T-helper 22 cell (primary cell): Measurements from ENCODE around the gene PSORS1C1.
"Not testable (repeated sequence)": the region's sequence is repeated elsewhere in the genome, so short reads cannot be mapped to it uniquely, and the experiment has no call there.

Source experiments
- DNase-seq: peaks from one replicate; pipeline ENCODE4 v3.0.0-alpha.2; 2020; ENCODE audit warnings: low read depth

PSORS1C1 gene, protein sequence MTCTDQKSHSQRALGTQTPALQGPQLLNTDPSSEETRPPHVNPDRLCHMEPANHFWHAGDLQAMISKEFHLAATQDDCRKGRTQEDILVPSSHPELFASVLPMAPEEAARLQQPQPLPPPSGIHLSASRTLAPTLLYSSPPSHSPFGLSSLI

DNA sequence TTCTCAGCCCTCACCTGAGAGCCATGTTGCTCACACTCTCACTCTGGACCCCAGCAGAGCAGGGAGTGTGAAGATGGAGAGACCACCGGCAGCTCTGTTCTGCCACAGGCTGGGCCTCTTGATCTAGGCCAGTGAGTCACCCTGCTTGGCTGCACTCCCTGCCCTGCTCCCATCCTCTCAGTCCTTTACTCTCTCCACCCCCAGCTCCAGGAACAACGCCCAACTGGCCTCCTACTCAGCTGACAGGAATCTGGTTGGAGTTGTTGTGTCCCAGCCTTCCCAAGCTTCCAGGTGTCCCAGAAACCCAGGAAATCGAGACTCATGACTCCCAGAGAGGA is at the start of gene PSORS1C1:
TSS of gene PSORS1C1 (plus strand) at position 260 of the 338 bp plus-strand sequence. CDS start 14,833 bp downstream, outside the sequence.
- DNase-seq = no peak

DNA sequence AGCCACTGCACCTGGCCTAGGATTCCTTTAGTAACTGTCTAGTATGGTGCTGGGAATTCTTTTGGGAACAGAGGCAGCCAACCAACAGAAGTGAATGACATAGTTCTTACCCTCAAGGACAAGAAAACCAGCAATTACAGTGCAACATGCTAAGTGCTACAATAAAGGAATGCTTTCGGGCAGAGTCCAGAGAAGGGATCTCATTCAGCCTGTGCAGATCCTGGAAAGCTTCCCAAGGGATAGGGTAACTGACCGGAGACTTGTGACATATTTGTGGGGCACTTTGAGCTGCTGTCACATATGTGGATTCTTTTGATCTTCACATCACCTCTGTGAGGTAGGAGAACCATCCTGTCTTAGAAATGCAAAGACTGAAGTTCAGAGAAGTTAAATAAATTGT is 49.0 kb upstream of the PSORS1C1 start:
- no peak for DNase-seq

DNA sequence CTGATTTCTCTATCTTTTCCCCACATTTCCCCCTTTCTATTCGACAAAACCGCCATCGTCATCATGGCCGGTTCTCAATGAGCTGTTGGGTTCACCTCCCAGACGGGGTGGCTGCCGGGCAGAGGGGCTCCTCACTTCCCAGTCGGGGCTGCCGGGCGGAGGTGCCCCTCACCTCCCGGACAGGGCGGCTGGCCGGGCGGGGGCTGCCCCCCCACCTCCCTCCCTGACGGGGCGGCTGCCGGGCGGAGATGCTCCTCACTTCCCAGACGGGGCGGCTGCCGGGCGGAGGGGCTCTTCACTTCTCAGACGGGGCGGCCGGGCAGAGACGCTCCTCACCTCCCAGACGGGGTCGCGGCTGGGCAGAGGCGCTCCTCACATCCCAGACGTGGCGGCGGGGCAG is 47.6 kb upstream of the PSORS1C1 start:
- not testable (repeated sequence) for DNase-seq

DNA sequence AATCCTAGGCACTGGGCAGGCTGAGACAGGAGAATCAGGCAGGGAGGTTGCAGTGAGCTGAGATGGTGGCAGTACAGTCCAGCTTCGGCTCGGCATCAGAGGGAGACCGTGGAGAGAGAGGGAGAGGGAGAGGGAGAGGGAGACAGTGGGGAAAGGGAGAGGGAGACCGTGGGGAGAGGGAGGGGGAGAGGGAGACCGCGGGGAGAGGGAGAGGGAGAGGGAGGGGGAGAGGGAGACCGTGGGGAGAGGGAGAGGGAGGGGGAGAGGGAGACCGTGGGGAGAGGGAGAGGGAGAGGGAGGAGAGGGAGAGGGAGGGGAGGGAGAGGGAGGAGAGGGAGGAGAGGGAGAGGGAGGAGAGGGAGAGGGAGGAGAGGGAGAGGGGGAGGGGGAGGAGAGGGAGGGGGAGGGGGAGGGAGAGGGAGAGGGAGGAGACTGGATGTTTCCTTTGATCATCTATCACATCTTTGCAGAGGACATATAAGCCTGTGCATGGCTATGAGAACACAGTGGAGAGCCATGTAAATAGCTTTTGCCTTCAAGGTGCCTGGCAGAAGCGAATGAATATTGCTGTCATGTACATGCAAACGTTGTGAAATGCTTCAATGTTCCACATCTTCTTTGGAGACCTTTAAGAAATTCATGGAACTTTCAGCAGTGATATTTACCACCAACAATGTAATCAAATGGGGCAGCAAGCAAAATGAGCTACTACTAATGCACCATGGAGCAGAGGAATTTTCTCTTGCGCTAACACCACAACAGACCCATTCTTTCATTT is 46.5 kb upstream of the PSORS1C1 start:
- not testable (repeated sequence) for DNase-seq

DNA sequence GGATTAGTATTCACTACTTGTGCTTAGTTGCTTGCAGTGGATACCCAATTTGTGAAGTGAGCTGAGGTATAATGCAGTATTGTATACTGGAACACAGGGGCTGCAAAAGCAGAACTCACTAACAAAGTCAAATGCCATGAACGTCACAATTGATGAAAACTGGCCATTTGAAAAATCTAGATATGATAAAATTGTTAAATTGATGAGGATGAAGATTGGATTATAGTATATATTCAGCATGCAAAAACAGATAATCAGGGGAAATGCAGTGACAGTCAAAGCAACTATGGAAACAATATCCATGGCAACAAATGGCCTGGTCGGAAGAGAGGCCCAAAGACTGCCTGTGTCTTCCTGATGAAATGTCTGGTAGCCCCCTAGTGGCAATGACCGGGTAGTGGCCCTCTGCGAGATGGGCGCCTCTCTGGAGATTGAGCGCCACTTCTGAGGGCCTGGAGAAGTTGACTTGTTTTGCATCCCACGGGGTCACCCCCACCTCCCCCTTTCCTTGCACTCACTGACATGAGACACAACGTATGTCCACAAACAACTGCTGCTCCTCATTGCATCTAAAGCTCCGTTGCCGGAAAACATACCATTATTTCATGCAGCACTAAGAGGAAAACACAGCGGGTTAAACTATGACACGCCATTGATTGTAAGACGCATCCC is 45.8 kb upstream of the PSORS1C1 start:
- peak; percentile 35 for DNase-seq

DNA sequence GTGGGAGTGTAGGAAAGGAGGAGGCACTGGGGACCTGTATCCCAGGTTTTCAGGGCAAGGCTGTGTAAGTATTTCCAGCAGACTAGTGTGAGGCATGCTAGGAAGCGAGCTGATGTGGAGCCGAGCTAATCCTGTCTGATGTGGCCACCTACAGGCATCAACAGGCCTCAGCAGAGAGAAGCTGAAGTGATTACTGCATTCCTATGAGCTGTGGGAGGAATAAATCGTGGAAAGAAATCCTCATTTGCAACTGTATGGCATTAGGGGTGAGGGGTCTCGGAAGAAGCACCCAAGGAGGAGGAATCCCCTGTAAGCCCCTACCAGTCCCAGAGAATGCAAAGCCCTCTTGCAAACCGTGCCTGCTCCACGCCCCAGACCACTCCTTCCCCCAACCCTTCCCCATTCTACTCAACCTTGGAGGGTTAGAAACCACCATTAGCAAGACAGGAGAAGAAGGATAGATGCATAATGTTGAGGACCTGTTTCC is 43.8 kb upstream of the PSORS1C1 start:
- DNase-seq = no peak

DNA sequence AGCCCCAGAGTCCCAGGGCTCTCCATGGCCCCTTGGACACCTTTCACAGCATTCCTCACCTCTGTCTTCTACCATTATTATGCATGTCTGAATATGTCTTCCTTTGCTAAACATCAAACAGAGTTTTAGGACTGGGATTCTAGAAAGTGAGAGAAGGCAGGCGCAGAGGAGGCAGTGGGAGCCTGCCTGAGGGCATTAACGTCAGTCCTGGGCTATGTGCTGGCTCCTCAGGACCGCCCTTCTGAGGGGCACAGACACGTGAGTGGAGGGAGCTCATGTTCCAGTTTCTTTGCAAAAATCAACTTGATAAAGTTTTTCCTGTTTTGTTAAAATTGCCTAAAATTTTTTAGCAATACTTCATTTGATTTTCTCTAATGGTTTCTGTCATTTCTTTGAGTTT is 40.2 kb upstream of the PSORS1C1 start:
- no peak for DNase-seq

DNA sequence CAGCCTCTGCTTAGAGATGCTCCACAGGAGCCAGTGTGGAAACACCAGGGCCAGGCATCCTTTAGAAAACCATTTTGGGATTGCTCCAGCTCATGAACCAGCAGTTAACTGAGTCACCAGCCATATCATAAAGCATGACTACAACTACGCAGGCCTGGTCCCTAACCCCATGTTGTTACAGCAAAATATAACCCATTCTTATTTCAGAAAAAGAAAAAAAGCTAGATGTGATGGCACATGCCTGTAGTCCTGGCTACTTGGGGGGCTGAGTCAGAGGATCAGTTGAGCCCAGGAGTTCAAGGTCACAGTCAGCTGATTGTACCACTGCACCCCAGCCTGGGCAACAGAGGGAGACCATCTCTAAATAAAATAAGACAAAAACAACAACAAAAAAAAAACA is 39.1 kb upstream of the PSORS1C1 start:
- no peak for DNase-seq

DNA sequence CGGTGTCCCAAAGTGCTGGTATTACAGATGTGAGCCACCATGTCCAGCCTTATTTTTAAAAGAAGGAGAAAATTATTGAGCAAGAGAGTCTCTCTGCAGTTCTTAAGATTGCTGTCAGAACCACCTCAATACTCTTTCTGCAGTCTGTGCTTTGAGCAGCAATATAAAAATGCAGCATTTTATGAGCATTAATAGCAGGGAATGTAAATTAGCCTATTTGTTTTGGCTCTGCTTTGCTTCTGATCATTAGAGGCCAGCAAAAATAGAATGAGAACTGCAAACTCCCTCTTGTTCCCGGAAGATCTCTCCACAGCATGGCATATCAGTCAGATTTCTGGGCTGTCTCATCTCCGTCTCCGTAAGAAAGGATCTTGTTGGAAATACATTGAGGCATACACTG is 38.0 kb upstream of the PSORS1C1 start:
- DNase-seq = no peak

DNA sequence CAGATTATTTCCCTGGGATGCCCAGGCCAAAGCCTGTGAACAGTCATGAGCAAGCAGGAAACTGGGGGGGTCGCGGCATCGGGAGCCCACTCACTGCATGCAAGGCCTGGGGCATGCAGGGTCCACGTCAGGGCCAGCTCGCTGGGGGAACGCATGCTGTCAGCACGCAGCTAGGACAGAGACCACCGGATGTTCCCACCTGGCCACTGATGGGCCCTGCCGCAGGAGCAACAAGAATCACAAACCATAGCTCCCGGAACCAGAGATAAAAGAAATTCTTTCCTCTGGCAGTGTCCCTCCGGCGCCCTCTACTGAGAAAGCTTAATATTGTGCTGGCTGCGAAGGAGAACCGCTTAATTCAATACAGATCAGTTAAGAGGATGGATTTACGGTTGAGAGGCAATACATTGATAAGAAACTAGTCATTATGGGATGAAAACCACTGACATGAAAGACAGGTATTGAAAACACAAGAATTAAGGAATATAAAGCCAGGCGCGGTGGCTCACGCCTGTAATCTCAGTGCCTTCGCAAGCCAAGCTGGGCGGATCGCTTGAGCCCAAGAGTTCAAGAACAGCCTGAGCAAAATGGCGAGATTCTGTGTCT is 34.8 kb upstream of the PSORS1C1 start:
- peak; percentile 18 for DNase-seq

DNA sequence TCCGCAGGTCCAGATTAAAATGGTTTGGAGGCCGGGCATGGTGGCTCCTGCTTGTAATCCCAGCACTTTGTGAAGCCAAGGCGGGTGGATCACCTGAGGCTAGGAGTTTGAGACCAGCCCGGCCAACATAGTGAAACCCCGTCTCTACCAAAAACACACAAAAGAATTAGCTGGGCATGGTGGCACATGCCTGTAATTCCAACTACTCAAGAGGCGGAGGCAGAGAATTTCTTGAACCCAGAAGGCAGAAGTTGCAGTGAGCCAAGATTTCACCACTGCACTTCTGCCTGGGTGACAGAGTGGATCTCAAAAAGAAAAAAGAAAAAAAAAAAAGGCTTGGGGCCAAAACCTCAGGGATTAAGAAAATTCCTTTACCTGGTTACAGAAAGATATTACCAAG is 32.7 kb upstream of the PSORS1C1 start:
- DNase-seq = no peak

DNA sequence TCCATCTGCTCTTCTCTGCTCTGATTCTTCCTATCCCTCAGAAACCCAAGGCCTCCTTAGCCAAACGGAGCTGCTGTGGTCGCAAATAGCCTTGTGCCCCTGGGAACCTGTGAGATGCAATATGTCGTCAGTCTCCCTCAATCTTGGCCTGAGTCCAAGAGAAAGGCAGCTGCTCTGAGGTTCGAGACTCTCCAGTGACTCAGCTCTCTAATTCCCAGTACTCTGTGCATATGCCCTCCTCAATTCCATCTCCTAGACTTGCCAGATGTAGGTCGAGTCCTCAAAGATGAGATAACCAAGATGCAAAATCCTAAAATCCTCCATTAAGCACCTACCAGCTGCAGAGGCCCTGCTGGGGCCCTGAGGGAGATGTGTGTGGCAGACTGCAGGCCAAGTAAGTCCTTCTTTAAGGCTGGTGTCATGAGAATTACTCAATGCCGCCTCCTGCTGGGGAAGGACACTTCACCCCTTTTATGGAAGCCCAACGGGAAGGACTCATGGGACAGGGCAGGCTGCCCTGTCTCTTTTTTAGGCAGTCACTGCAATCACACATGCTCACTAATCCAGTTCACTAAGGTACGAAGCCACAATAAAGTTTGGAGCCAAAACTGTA is 30.8 kb upstream of the PSORS1C1 start:
- no peak for DNase-seq

DNA sequence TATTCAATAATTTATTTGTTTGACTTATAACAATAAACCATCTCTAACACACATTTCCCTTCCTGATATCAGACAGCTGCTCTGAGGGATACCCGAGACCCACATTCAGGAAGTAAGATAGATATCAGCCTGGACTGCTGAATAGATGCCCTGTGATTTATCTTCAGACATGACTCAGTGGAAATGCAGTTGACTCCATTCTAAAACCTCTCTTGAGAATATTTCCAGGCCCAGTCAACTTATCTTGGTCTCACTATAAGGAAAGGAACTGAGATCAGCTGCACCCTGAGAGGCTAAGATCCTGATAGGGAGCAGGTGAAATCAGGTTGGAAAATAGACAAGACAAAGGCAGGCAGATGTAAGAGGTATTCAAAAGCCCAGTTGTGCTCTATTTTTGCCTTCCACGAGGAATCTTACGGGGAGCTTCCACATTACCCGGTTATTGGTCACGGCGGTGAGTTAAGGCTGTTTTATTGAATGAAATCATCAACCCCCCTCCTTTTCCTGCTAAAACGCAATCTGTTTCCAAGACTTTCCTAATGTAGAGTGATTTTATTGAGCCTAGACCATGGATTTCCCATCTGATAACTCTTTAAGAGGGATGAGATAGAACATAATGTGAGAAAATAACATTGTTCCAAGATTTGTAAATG is 27.7 kb upstream of the PSORS1C1 start:
- DNase-seq = no peak

DNA sequence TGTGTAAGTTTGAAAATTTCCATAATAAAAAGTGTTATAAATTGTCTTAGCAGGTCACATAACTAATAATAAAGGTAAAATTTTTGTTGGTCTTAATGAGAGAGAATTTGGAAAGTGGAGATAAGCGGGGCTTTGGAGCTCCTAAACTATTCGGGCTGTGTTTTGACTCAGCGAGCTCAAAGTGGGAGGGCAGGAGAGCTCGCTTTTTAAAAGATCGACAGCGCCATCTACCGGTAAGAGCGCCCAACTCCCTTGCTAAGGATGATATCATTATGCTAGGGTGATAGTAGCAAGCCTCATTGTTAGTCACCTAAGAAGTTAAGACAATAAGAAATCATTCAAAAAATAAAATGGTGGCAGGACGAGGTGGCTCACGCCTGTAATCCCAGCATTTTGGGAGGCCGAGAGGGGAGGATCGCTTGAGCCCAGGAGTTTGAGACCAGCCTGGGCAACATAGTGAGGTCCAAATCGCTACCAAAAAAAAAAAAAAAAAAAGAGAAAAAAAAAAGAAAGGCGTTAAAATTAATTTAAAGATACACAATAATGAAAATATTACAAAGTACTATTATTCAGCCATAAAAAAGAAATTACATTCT is 27.0 kb upstream of the PSORS1C1 start:
- peak; percentile 68 for DNase-seq

DNA sequence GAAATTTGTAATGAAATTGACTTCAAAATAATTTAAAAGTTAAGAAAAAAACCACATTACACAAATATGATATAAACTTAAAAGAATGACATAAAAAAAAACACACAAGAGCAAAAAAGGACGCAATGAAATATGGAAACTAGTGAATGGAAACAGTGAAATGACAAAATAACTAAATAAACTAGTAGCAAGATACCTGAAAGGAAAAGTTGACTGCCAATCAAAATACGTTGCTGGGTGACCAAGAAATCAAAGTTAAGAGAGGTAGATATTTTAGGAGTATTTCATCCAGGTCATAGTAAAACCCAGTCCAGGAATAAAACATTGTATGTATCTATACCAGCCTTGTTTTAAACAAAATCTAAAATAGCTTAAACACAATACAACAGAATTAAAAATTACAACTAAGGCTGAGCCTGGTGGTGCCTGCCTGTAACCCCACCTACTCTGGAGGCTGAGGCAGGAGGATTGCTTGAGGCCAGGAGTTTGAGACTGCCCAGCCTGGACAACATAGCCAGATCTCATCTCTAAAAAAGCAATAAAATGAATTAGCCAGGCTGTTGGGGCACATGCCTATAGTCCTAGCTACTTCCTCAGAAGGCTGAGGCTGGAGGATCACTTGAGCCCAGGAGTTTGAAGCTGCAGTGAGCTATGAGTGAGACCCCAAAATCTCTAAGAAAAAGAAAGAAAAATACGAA is 24.2 kb upstream of the PSORS1C1 start:
- no peak for DNase-seq

DNA sequence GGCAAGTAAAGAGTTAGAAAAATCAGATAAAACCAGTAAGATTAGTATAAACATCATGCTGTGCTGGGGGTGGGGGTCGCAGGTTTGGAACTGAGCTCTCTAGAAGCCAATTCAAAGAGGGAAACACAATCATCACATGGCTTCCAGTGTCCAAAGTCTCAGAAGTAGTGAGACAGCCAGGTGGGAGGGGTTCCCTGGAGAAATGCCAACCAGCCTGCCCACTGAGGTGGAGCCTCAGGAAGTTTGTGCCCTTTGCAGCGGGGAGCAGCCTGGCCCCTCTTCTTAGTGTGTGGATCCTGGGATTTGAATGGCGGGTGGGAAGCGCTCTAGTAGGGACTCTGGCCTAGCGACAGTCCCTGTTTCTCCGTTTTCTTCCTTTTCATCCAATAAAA is 23.6 kb upstream of the PSORS1C1 start:
- no peak for DNase-seq

DNA sequence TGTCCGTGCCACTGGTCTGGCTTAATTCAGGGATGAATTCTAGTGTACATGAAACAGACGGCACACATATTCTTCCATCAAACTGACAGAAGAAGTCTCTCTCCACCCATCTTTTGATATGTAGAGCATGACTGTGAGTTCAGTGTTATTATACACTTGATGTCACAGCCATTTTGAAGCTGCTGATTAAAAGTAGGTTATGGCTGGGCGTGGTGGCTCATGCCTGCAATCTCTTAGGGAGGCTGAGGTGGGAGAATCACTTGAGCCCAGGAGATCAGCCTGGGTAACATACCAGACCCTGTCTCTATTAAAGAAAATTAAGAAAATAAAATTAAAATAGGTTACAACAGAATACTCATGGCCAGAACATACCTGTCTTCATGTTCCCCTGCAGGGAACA is 22.9 kb upstream of the PSORS1C1 start:
- DNase-seq = no peak

DNA sequence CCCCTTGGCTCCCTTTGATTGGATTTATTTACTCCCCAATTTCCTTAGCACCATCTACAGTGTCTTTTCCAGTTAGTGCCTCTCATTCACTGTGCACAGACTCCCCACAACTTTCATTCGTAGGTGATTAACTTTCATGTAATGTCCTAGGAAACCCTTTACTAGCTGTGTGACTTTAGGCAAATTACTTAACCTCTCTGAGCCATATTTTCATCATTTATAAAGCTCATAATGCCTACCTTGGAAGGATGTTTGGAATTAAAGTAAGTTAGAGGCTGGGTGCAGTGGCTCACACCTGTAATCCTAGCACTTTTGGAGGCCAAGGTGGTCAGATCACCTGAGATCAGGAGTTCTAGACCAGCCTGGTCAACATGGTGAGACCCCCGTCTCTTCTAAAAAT is 22.4 kb upstream of the PSORS1C1 start:
- no peak for DNase-seq

DNA sequence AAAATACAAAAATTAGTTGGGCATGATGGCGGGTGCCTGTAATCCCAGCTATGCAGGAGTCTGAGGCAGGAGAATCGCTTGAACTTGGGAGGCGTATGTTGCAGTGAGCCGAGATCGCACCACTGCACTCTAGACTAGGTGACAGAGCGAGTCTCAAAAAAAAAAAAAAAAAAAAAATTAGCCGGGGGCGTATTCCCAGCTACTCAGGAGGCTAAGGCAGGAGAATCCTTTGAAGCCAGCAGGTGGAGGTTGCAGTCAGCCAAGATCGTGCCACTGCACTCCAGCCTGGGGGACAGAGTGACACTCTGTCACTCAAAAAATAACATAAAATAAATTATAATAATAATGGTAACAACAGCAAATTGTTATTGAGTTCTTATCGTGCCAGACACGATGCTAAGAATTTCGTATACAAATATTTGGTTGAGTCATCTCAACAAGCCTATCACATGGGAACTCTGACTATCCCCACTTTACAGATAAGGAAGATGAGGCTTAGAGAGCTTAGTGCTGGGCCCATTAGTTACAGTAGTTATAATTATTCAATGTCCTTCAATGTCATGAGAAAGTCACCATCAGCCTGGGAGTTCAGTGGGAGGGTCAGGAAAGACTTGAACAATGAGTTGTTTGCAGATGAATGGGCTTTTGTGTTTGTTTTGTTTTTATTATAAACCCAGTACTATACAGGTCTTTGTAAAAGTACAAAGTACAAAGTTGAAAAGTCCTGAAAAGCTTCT is 21.7 kb upstream of the PSORS1C1 start:
- no peak for DNase-seq

DNA sequence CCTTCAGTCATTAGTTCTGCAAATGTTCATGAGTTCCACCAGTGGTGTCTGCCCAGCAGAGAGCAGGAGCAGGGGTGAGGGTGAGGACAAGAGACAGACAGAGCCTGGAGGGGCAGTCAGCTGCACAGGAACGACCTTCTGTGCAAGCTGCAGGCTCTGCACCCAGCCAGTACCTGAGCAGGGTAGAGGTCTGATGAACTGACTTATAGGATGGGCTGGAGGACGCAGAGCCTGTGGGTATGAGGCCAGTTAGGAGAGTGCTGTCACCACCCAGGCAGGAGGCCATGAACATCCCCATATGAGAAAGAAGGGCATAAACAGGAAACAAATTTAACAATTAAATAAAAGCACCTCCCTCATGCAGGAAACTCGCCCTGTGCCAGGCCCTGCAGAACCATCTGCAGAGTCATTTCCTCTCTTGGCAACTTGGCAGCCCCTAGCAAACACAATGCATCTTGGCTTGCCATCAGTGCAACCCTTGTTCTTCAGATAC is 20.2 kb upstream of the PSORS1C1 start:
- peak; percentile 2 for DNase-seq
